K562 (cell line): ENCODE results near the gene SPATA3. TPM values are rescaled to one million over a fixed set of nuclear protein-coding genes. Genes with fewer than 3 reads are reported as not detected.

Experiments
- ATAC-seq: fragments of 200-7000 bp; cut with Tn5 transposase; 3 replicates; pipeline ENCODE4 v1.9.1; 2020; ENCODE audit warnings: moderate library complexity
- BruUV-seq: library from RNA; stranded (reverse); fragments of 400-500 nt; replicated peaks from 2 replicates; lab custom pipeline; 2021; lab: Mats Ljungman, UMichigan
- CTCF ChIA-PET: fragments of 300-600 bp; formaldehyde crosslinking; extraction: SDS; loops from one replicate; lab custom pipeline; 2021; ENCODE audit warnings: low intra/inter-chr PET ratio; lab: Yijun Ruan, JAX
- POLR2A ChIA-PET: fragments of 300-600, 350-650 bp; sonication (Branson Sonifier 250); formaldehyde crosslinking; extraction: SDS; loops from one replicate; lab custom pipeline; 2021; ENCODE audit warnings: antibody characterized with exemption, inconsistent platforms; lab: Yijun Ruan, JAX
- DNase-seq, 4 experiments: peaks; one replicate each; pipeline versions ENCODE4 v3.0.0 to v3.0.0-alpha.2; 2011 to 2018; ENCODE audit warnings: low spot score in 3 of 4, mixed read lengths in 3 of 4; ENCODE audit errors: extremely low read depth in 1 of 4
- FAIRE-seq: peaks from 2 replicates; lab custom pipeline; 2011; peaks lifted over from hg19 to GRCh38; lab: Jason Lieb, UNC
- H2AFZ ChIP-seq: 2 replicates; pipeline ENCODE4 v1.6.0; 2011; ENCODE audit warnings: low read depth, low read length, control low read depth, inconsistent platforms
- H3K27ac ChIP-seq: fragments of 200-600 bp; 3 replicates; pipeline ENCODE4 v1.8.0; 2011; ENCODE audit warnings: low read depth, mild to moderate bottlenecking, control low read depth, inconsistent platforms, low read length, moderate library complexity, mixed read lengths; ENCODE audit errors: extremely low read depth
- H3K27me3 ChIP-seq, 2 experiments: fragments of 300-600 bp in 1 of 2; 2 replicates in 1 of 2; 3 replicates in 1 of 2; pipeline versions ENCODE4 v1.6.0 to v1.8.0; 2011; ENCODE audit warnings: inconsistent platforms in 2 of 2, low read length in 2 of 2, mild to moderate bottlenecking in 1 of 2, mixed read lengths in 1 of 2, moderate library complexity in 1 of 2; ENCODE audit not compliant: control insufficient read depth in 2 of 2, insufficient read depth in 2 of 2
- H3K36me3 ChIP-seq: fragments of 300-600 bp; 3 replicates; pipeline ENCODE4 v1.8.0; 2011; ENCODE audit warnings: mild to moderate bottlenecking, low read length, inconsistent platforms; ENCODE audit not compliant: control insufficient read depth, insufficient read depth
- H3K4me1 ChIP-seq, 2 experiments: fragments of 200-600 bp in 1 of 2; replicated peaks in 1 of 2; 2 replicates in 1 of 2; 3 replicates in 1 of 2; pipeline versions ENCODE4 v1.5.1 to v1.8.0; 2011; ENCODE audit warnings: inconsistent platforms in 2 of 2, low read length in 2 of 2, mild to moderate bottlenecking in 1 of 2, mixed read lengths in 1 of 2, moderate library complexity in 1 of 2; ENCODE audit not compliant: control insufficient read depth in 2 of 2, insufficient read depth in 2 of 2
- H3K4me2 ChIP-seq: 2 replicates; pipeline ENCODE4 v1.6.1; 2011; ENCODE audit warnings: low read length, control low read depth, inconsistent platforms, mixed read lengths; ENCODE audit not compliant: insufficient read depth
- H3K4me3 ChIP-seq: fragments of 200-600 bp; sonication (generic), shearing (Covaris generic); 2 replicates; pipeline ENCODE4 v1.5.1; 2016; ENCODE audit warnings: control low read depth, inconsistent platforms
- H3K79me2 ChIP-seq: fragments of 200-600 bp; 3 replicates; pipeline ENCODE4 v1.8.0; 2011; ENCODE audit warnings: low read length, inconsistent platforms; ENCODE audit not compliant: control insufficient read depth, insufficient read depth
- H3K9ac ChIP-seq, 2 experiments: 2 replicates each; pipeline versions ENCODE4 v1.6.0 to v1.6.1; 2011; ENCODE audit warnings: low read depth in 2 of 2, low read length in 2 of 2, control low read depth in 1 of 2, inconsistent platforms in 1 of 2, mild to moderate bottlenecking in 1 of 2, mixed read lengths in 1 of 2; ENCODE audit not compliant: insufficient read depth in 1 of 2
- H3K9me1 ChIP-seq: one replicate; pipeline ENCODE4 v1.6.0; 2011; ENCODE audit warnings: inconsistent platforms, mild to moderate bottlenecking, low read length, moderate library complexity; ENCODE audit not compliant: control insufficient read depth, insufficient read depth
- H3K9me3 ChIP-seq: replicated peaks from 2 replicates; pipeline ENCODE4 v1.5.1; 2011; ENCODE audit warnings: low read depth, low read length, inconsistent platforms; ENCODE audit not compliant: control insufficient read depth, insufficient read depth
- H4K20me1 ChIP-seq: replicated peaks from 2 replicates; pipeline ENCODE4 v1.6.1; 2011; ENCODE audit warnings: low read length, inconsistent platforms, mixed read lengths; ENCODE audit not compliant: control insufficient read depth, insufficient read depth
- ATF3 ChIP-seq, 2 experiments: fragments of 450-650 bp in 1 of 2; sonication (generic) in 1 of 2; formaldehyde crosslinking in 1 of 2; IDR thresholded peaks in 1 of 2; conservative IDR thresholded peaks in 1 of 2; 2 replicates each; pipeline versions ENCODE4 v1.6.1 to v1.8.1; 2016 to 2023; ENCODE audit warnings: mild to moderate bottlenecking in 2 of 2, moderate library complexity in 2 of 2, inconsistent platforms in 1 of 2, missing genetic modification reagents in 1 of 2
- CBX8 ChIP-seq: fragments of 200-600 bp; sonication (generic); IDR thresholded peaks from 2 replicates; pipeline ENCODE4 v1.6.1; 2012; ENCODE audit warnings: borderline replicate concordance, mixed run types, low read depth, mild to moderate bottlenecking, moderate library complexity, mixed read lengths, low read length, control low read depth, inconsistent platforms; ENCODE audit not compliant: poor library complexity, severe bottlenecking; ENCODE audit errors: extremely low read depth
- HEY1 ChIP-seq: fragments of 250-450 bp; sonication (Bioruptor Pico); IDR thresholded peaks from 2 replicates; pipeline ENCODE4 v1.5.0; 2020; ENCODE audit warnings: mild to moderate bottlenecking, moderate library complexity, borderline replicate concordance
- ILF3 ChIP-seq: fragments of 450-650 bp; IDR thresholded peaks from 2 replicates; pipeline ENCODE4 v1.6.1; 2018; ENCODE audit warnings: antibody characterized with exemption, mild to moderate bottlenecking, moderate library complexity, borderline replicate concordance
- JUN ChIP-seq, 2 experiments: sonication (generic) in 1 of 2; formaldehyde crosslinking in 1 of 2; IDR thresholded peaks; 2 replicates each; pipeline versions ENCODE4 v1.6.1 to v1.8.0; 2012 to 2022; ENCODE audit warnings: borderline replicate concordance in 2 of 2, mild to moderate bottlenecking in 2 of 2, improper control_type of control experiment in 1 of 2, low read depth in 1 of 2, low read length in 1 of 2, missing genetic modification reagents in 1 of 2
- MEF2A ChIP-seq: IDR thresholded peaks from 2 replicates; pipeline ENCODE4 v1.6.1; 2011; ENCODE audit warnings: low read depth, mild to moderate bottlenecking, low read length, moderate library complexity; ENCODE audit not compliant: control insufficient read depth
- MNT ChIP-seq, 2 experiments: fragments of 450-650 bp; conservative IDR thresholded peaks; 2 replicates each; pipeline ENCODE4 v1.6.1; 2017; ENCODE audit warnings: mild to moderate bottlenecking in 2 of 2, moderate library complexity in 2 of 2
- MYC ChIP-seq, 2 experiments: fragments of 250-450 bp in 1 of 2; sonication (Bioruptor Pico) in 1 of 2; IDR thresholded peaks; 2 replicates each; pipeline versions ENCODE4 v1.5.1 to v1.6.1; 2012 to 2021; ENCODE audit warnings: low read depth in 2 of 2, borderline replicate concordance in 1 of 2, improper control_type of control experiment in 1 of 2, low read length in 1 of 2, mild to moderate bottlenecking in 1 of 2, moderate library complexity in 1 of 2
- NFE2 ChIP-seq: IDR thresholded peaks from 2 replicates; pipeline ENCODE4 v1.6.1; 2014; ENCODE audit warnings: antibody characterized with exemption, low read depth
- NKRF ChIP-seq: fragments of 450-650 bp; IDR thresholded peaks from 2 replicates; pipeline ENCODE4 v1.6.1; 2016; ENCODE audit warnings: borderline replicate concordance
- RBM17 ChIP-seq: fragments of 200-400 bp; formaldehyde crosslinking; IDR thresholded peaks from 2 replicates; pipeline ENCODE4 v1.6.1; 2017; ENCODE audit warnings: low read depth, mild to moderate bottlenecking, low read length, borderline replicate concordance
- TFAM ChIP-seq: fragments of 250-450 bp; sonication (Bioruptor Pico); conservative IDR thresholded peaks from 2 replicates; pipeline ENCODE4 v1.5.0; 2021; ENCODE audit warnings: mild to moderate bottlenecking, moderate library complexity
- YBX1 ChIP-seq: fragments of 450-650 bp; IDR thresholded peaks from 2 replicates; pipeline ENCODE4 v1.7.1; 2016; ENCODE audit warnings: mild to moderate bottlenecking
- ZNF41 ChIP-seq: fragments of 250-450 bp; sonication (Bioruptor Pico); conservative IDR thresholded peaks from 2 replicates; pipeline ENCODE4 v1.4.0; 2020; ENCODE audit warnings: mild to moderate bottlenecking
- ZNF785 ChIP-seq: fragments of 250-450 bp; sonication (Bioruptor Pico); IDR thresholded peaks from 2 replicates; pipeline ENCODE4 v1.4.0; 2020; ENCODE audit warnings: mild to moderate bottlenecking
- in situ Hi-C: fragments of 300-500 bp; cut with MboI; formaldehyde crosslinking; loops from 4 replicates; pipeline ENCODE4 v1.15.0; 2018; ENCODE audit warnings: inconsistent platforms, mixed read lengths
- intact Hi-C: fragments of 100-400 bp; cut with micrococcal nuclease; formaldehyde crosslinking; loops from 2 replicates; pipeline ENCODE4 v1.14.2; 2022
- polyA plus RNA-seq, 8 experiments: library from polyadenylated mRNA; depleted of rRNA in 4 of 8; stranded (reverse) in 5 of 8; unstranded in 3 of 8; fragments of >200 nt; fragmentation: Nextera tagmentation in 2 of 8; fragmentation: Illumina TruSeq in 1 of 8; extraction: Ambion mirVana in 2 of 8; extraction: Trizol in 1 of 8; gene quantifications; 2 replicates each; pipeline versions ENCODE4 v1.2.1 to v1.2.3, GENCODE V29; 2011 to 2014; ENCODE audit warnings: inconsistent platforms in 1 of 8, missing spikeins in 1 of 8
- total RNA-seq, 7 experiments: library from RNA; depleted of rRNA in 6 of 7; stranded (reverse); fragments of >200 nt in 6 of 7; fragmentation: Illumina TruSeq in 2 of 7; extraction: Trizol in 2 of 7; gene quantifications; 2 replicates each; pipeline versions ENCODE4 v1.2.1 to v1.2.3, GENCODE V29; 2011 to 2021; ENCODE audit warnings: low replicate concordance in 1 of 7

The SPATA3 gene
- total and polyA plus RNA-seq, 9 of the 15 experiments (the other 6 are each of a cell fraction or from before 2014, with no cell fraction given), result not detected

GRCh38 chr2:230996661-230997060 lies 740 bp downstream of the SPATA3 start:
- POLR2A ChIA-PET, result no interaction called here
- Histone ChIP-seq H3K27me3 (peaks cover 15 to 49% of the 10 kb centered on the region in 2 experiments; a peak in 3 of 5 replicates), H3K4me3 (no peak overlapping the region), H3K36me3 (no peaks in the 10 kb centered on the region), H3K4me1 (no peaks in the 10 kb centered on the region), H3K79me2 (no peaks in the 10 kb centered on the region), H3K27ac (no peak overlapping the region), H3K9ac (no peak overlapping the region), H3K9me1 (no peaks in the 10 kb centered on the region), H3K9me3 (no peaks in the 10 kb centered on the region), H4K20me1 (no peaks in the 10 kb centered on the region; the same call in 1 of the 2 replicates), H2AFZ (no peak overlapping the region), H3K4me2 (no peak overlapping the region)
- in situ Hi-C loops (no loop called here), intact Hi-C loops (no loop called here)
- BruUV-seq, result no TSS peak
- DNase-seq (no peak), ATAC-seq (no peak), FAIRE-seq (no peak)
- CTCF ChIA-PET, result no interaction called here
- TF ChIP-seq ILF3 (no peak), ZNF785 (no peak), JUN (IDR thresholded peaks at IDR 0.05; ENCODE audit: borderline replicate concordance, low read depth, low read length) (no peak), JUN (CRISPR knock-in tag; IDR thresholded peaks at IDR 0.05; ENCODE audit: borderline replicate concordance) (no peak), CBX8 (no peak), HEY1 (CRISPR knock-in tag) (no peak), RBM17 (no peak), ATF3 (IDR thresholded peaks at IDR 0.05) (no peak), ATF3 (CRISPR knock-in tag; conservative IDR thresholded peaks at IDR 0.05) (no peak), MYC (IDR thresholded peaks at IDR 0.05; ENCODE audit: low read depth, low read length) (no peak), MYC (CRISPR knock-in tag; IDR thresholded peaks at IDR 0.05; ENCODE audit: borderline replicate concordance, low read depth) (no peak), YBX1 (no peak), MEF2A (no peak), TFAM (CRISPR knock-in tag) (no peak), NFE2 (no peak), NKRF (no peak), MNT (conservative IDR thresholded peaks at IDR 0.05) (no peak), ZNF41 (CRISPR knock-in tag) (no peak)
